Stomach (tissue), 4 donors: ENCODE results near the gene S100P.

Experiments
- EP300 ChIP-seq: sonication (generic); formaldehyde crosslinking; IDR thresholded peaks from one replicate; pipeline ENCODE4 v1.6.1; 2017; ENCODE audit warnings: antibody characterized with exemption
- POLR2AphosphoS5 ChIP-seq, 3 donors: sonication (generic); formaldehyde crosslinking; IDR thresholded peaks; one replicate each; pipeline ENCODE4 v1.6.1; 2016; ENCODE audit warnings: antibody characterized with exemption in 3 of 3
- TF ChIP-seq, protein P1 (sequence below), 7 experiments: fragments of 450-650 bp in 4 of 7; fragments of 200-600 bp in 3 of 7; sonication (generic) in 3 of 7; IDR thresholded peaks; one replicate each; pipeline ENCODE4 v1.5.1; 2016 to 2019; ENCODE audit warnings: antibody characterized with exemption in 7 of 7, control low read depth in 2 of 7, mild to moderate bottlenecking in 1 of 7

DNA sequence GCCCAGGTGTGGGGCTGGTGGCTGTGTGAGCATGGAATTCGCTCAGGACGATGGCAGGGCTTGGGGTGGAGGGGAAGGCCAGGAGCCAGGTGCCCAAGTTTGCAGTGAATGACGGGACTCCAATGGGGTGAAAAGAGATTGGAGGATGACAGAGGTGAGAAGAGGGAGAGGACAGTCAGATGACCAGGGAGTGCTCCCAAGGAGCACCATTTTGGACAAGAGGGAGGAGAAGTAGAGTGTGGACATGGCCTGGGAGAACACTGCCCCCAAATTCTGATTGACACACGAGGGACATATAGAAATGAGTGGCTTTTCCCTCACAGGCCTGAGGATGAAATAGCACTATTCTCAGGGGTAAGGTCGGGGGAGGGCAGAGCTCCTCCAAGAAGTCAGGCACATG lies 46.5 kb upstream of the S100P start:
- TF ChIP-seq, protein P1, sequence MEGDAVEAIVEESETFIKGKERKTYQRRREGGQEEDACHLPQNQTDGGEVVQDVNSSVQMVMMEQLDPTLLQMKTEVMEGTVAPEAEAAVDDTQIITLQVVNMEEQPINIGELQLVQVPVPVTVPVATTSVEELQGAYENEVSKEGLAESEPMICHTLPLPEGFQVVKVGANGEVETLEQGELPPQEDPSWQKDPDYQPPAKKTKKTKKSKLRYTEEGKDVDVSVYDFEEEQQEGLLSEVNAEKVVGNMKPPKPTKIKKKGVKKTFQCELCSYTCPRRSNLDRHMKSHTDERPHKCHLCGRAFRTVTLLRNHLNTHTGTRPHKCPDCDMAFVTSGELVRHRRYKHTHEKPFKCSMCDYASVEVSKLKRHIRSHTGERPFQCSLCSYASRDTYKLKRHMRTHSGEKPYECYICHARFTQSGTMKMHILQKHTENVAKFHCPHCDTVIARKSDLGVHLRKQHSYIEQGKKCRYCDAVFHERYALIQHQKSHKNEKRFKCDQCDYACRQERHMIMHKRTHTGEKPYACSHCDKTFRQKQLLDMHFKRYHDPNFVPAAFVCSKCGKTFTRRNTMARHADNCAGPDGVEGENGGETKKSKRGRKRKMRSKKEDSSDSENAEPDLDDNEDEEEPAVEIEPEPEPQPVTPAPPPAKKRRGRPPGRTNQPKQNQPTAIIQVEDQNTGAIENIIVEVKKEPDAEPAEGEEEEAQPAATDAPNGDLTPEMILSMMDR (IDR thresholded peaks at IDR 0.05) = no peak
- no peak for TF ChIP-seq EP300
- TF ChIP-seq POLR2AphosphoS5 (IDR thresholded peaks at IDR 0.05) = no peak
